Endothelial cell of umbilical vein (primary cell): Measurements from ENCODE around the gene FYCO1.

Experiments
- EZH2 ChIP-seq: IDR thresholded peaks from 2 replicates; pipeline ENCODE4 v1.6.1; 2012; ENCODE audit warnings: borderline replicate concordance, low read depth, mild to moderate bottlenecking, moderate library complexity, low read length, inconsistent platforms; ENCODE audit not compliant: severe bottlenecking
- POLR2A ChIP-seq: IDR thresholded peaks from 2 replicates; pipeline ENCODE4 v1.6.1; 2012; ENCODE audit warnings: low read depth, mild to moderate bottlenecking, control low read depth, low read length
- TF ChIP-seq, protein P1 (sequence below), 2 donors: IDR thresholded peaks; 1 replicate in 1 of 2; 2 replicates in 1 of 2; pipeline ENCODE4 v1.5.1; 2011; ENCODE audit warnings: low read length in 2 of 2, mild to moderate bottlenecking in 2 of 2, moderate library complexity in 2 of 2, control low read depth in 1 of 2, inconsistent platforms in 1 of 2, low read depth in 1 of 2; ENCODE audit not compliant: insufficient read depth in 1 of 2; ENCODE audit errors: extremely low read depth in 1 of 2

DNA sequence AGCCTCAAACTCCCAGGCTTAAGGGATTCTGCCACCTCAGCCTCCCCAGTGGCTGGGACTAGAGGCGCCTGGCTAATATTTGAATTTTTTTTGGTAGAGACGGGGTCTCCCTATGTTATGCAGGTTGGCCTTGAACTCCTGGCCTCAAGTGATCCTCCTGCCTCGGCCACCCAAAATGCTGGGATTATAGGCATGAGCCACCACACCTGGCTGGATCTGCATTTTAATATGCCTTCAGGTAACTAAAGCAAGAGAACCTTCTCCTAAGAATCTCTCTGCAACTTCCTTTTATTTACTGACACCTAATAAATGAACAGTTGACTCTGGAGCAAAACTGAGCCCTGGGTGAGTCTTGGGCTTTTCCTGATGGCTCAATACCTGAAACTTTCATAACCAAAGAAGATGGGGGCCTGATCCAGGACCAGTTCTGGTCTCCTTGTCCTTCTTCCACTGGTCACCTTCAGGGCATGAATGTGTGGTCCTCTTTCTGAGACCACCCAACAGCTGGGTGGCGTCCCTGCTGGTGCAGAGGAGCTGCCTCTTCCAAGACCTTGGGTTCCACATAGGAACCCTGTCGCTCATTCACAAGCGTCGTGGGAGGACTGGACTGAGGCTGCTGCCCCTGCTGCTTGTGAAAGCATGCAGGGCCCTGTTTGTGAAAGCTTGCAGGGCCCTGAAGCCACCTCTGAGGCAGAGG, 81.1 kb downstream of the FYCO1 start:
- TF ChIP-seq, protein P1, sequence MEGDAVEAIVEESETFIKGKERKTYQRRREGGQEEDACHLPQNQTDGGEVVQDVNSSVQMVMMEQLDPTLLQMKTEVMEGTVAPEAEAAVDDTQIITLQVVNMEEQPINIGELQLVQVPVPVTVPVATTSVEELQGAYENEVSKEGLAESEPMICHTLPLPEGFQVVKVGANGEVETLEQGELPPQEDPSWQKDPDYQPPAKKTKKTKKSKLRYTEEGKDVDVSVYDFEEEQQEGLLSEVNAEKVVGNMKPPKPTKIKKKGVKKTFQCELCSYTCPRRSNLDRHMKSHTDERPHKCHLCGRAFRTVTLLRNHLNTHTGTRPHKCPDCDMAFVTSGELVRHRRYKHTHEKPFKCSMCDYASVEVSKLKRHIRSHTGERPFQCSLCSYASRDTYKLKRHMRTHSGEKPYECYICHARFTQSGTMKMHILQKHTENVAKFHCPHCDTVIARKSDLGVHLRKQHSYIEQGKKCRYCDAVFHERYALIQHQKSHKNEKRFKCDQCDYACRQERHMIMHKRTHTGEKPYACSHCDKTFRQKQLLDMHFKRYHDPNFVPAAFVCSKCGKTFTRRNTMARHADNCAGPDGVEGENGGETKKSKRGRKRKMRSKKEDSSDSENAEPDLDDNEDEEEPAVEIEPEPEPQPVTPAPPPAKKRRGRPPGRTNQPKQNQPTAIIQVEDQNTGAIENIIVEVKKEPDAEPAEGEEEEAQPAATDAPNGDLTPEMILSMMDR (IDR thresholded peaks at IDR 0.05; ENCODE audit: extremely low read depth in 1 of 2, insufficient read depth in 1 of 2, low read depth in 1 of 2, low read length in 2 of 2) = no peak
- TF ChIP-seq POLR2A = no peak
- no peak for TF ChIP-seq EZH2
